Epithelial cell of esophagus (primary cell): ENCODE results near the gene TMPRSS4.

ENCODE experiments used
- DNase-seq: peaks from one replicate; pipeline ENCODE4 v3.0.0; 2010; ENCODE audit warnings: low read depth
- H3K4me3 ChIP-seq: 2 replicates; pipeline ENCODE4 v1.5.1; 2011; ENCODE audit warnings: mild to moderate bottlenecking, low read length, control low read depth
- CTCF ChIP-seq: IDR thresholded peaks from 2 replicates; pipeline ENCODE4 v1.5.1; 2011; ENCODE audit warnings: low read depth, mild to moderate bottlenecking, low read length, control low read depth, inconsistent platforms; ENCODE audit not compliant: insufficient read depth; ENCODE audit errors: missing control alignments

Gene TMPRSS4

GRCh38 chr11:118088531-118088930 lies 11.7 kb downstream of the TMPRSS4 start:
- DNase-seq = peak; percentile 64
- H3K4me3 ChIP-seq = no peak overlapping the region
- no peak for TF ChIP-seq CTCF

- TF ChIP-seq CTCF = no peak
- peak; percentile 69 for DNase-seq
- no peak overlapping the region for H3K4me3 ChIP-seq
Measured at GRCh38 chr11:118090545-118091162, 13.8 kb downstream of the TMPRSS4 start.

- no peak for DNase-seq
- H3K4me3 ChIP-seq = no peak overlapping the region
- no peak for TF ChIP-seq CTCF
Measured at GRCh38 chr11:118091690-118092089, 14.8 kb downstream of the TMPRSS4 start.

- H3K4me3 ChIP-seq = no peak overlapping the region
- TF ChIP-seq CTCF = no peak
- peak; percentile 75 for DNase-seq
Measured at GRCh38 chr11:118092907-118093571, 16.2 kb downstream of the TMPRSS4 start.

- H3K4me3 ChIP-seq = no peak overlapping the region
- DNase-seq = no peak
- TF ChIP-seq CTCF = no peak
Measured at GRCh38 chr11:118095493-118095892, 18.6 kb downstream of the TMPRSS4 start.

GRCh38 chr11:118095967-118096367 lies 19.1 kb downstream of the TMPRSS4 start:
- TF ChIP-seq CTCF = no peak
- DNase-seq = no peak

More at GRCh38 chr11:118095967-118096367, 19.1 kb downstream of the TMPRSS4 start:
- H3K4me3 ChIP-seq = no peak overlapping the region
